T-helper 1 cell treated with Interleukin-12 subunit alpha and Interleukin-12 subunit beta and Interleukin-4 antibody, amounts not matched to agents 30 μg/mL and 1 μg/mL, for 36 hours (primary cell): ENCODE data around the gene MAB21L4.

Experiments
- H3K27ac Mint-ChIP-seq: one replicate; pipeline ENCODE4 v1.8.0; 2021; ENCODE audit warnings: mild to moderate bottlenecking, mixed read lengths
- H3K27me3 Mint-ChIP-seq: one replicate; pipeline ENCODE4 v1.8.0; 2021; ENCODE audit warnings: low read depth, mixed read lengths
- H3K36me3 Mint-ChIP-seq: one replicate; pipeline ENCODE4 v1.8.0; 2021; ENCODE audit warnings: low read depth, mixed read lengths
- H3K4me1 Mint-ChIP-seq: one replicate; pipeline ENCODE4 v1.8.0; 2021; ENCODE audit warnings: low read depth, mixed read lengths
- H3K4me3 Mint-ChIP-seq: one replicate; pipeline ENCODE4 v1.8.0; 2021; ENCODE audit warnings: mild to moderate bottlenecking, moderate library complexity, mixed read lengths
- H3K9me3 Mint-ChIP-seq: one replicate; pipeline ENCODE4 v1.8.0; 2021; ENCODE audit warnings: mixed read lengths

MAB21L4 gene

GRCh38 chr2:240928476-240929363, 32.8 kb upstream of the MAB21L4 start:
- no peaks in the 10 kb centered on the region for H3K36me3 Mint-ChIP-seq
- no peak overlapping the region for H3K27ac Mint-ChIP-seq
- H3K4me1 Mint-ChIP-seq = no peaks in the 10 kb centered on the region
- no peaks in the 10 kb centered on the region for H3K9me3 Mint-ChIP-seq
- no peak overlapping the region for H3K4me3 Mint-ChIP-seq
- H3K27me3 Mint-ChIP-seq = no peaks in the 10 kb centered on the region

- no peaks in the 10 kb centered on the region for H3K4me1 Mint-ChIP-seq
- no peaks in the 10 kb centered on the region for H3K36me3 Mint-ChIP-seq
- no peaks in the 10 kb centered on the region for H3K27me3 Mint-ChIP-seq
- H3K27ac Mint-ChIP-seq = no peak overlapping the region
- H3K4me3 Mint-ChIP-seq = no peak overlapping the region
- H3K9me3 Mint-ChIP-seq = no peaks in the 10 kb centered on the region
Measured at GRCh38 chr2:240927390-240927781, 31.4 kb upstream of the MAB21L4 start.

- H3K9me3 Mint-ChIP-seq = no peaks in the 10 kb centered on the region
- no peak overlapping the region for H3K27ac Mint-ChIP-seq
- H3K4me3 Mint-ChIP-seq = no peak overlapping the region
- H3K4me1 Mint-ChIP-seq = no peaks in the 10 kb centered on the region
- no peaks in the 10 kb centered on the region for H3K27me3 Mint-ChIP-seq
- no peaks in the 10 kb centered on the region for H3K36me3 Mint-ChIP-seq
Measured at GRCh38 chr2:240926516-240927389, 30.8 kb upstream of the MAB21L4 start.

- Mint-ChIP-seq H3K4me1 (no peaks in the 10 kb centered on the region), H3K27me3 (no peaks in the 10 kb centered on the region), H3K4me3 (no peak overlapping the region)
Measured at GRCh38 chr2:240925568-240926515, 29.9 kb upstream of the MAB21L4 start.

GRCh38 chr2:240925191-240925567, 29.2 kb upstream of the MAB21L4 start:
- no peak overlapping the region for H3K27ac Mint-ChIP-seq
- H3K36me3 Mint-ChIP-seq = no peaks in the 10 kb centered on the region
- no peaks in the 10 kb centered on the region for H3K27me3 Mint-ChIP-seq
- H3K4me3 Mint-ChIP-seq = no peak overlapping the region
- no peaks in the 10 kb centered on the region for H3K4me1 Mint-ChIP-seq
- no peaks in the 10 kb centered on the region for H3K9me3 Mint-ChIP-seq

More at GRCh38 chr2:240925568-240926515, 29.9 kb upstream of the MAB21L4 start:
- H3K9me3 Mint-ChIP-seq = no peaks in the 10 kb centered on the region
- no peak overlapping the region for H3K27ac Mint-ChIP-seq
- H3K36me3 Mint-ChIP-seq = no peaks in the 10 kb centered on the region

GRCh38 chr2:240922982-240923537, 27.1 kb upstream of the MAB21L4 start:
- no peaks in the 10 kb centered on the region for H3K36me3 Mint-ChIP-seq
- H3K27ac Mint-ChIP-seq = no peak overlapping the region
- no peaks in the 10 kb centered on the region for H3K9me3 Mint-ChIP-seq
- no peaks in the 10 kb centered on the region for H3K27me3 Mint-ChIP-seq
- H3K4me1 Mint-ChIP-seq = no peaks in the 10 kb centered on the region
- H3K4me3 Mint-ChIP-seq = no peak overlapping the region

GRCh38 chr2:240922245-240922981, 26.5 kb upstream of the MAB21L4 start:
- H3K27me3 Mint-ChIP-seq = no peaks in the 10 kb centered on the region
- H3K4me1 Mint-ChIP-seq = no peaks in the 10 kb centered on the region
- H3K36me3 Mint-ChIP-seq = no peaks in the 10 kb centered on the region
- H3K9me3 Mint-ChIP-seq = no peaks in the 10 kb centered on the region
- H3K4me3 Mint-ChIP-seq = no peak overlapping the region
- H3K27ac Mint-ChIP-seq = no peak overlapping the region

GRCh38 chr2:240921995-240922244, 26.0 kb upstream of the MAB21L4 start:
- no peaks in the 10 kb centered on the region for H3K36me3 Mint-ChIP-seq
- no peak overlapping the region for H3K4me3 Mint-ChIP-seq
- no peaks in the 10 kb centered on the region for H3K4me1 Mint-ChIP-seq
- H3K27me3 Mint-ChIP-seq = peaks cover 4% of the 10 kb centered on the region
- no peaks in the 10 kb centered on the region for H3K9me3 Mint-ChIP-seq
- no peak overlapping the region for H3K27ac Mint-ChIP-seq

- no peak overlapping the region for H3K4me3 Mint-ChIP-seq
- no peaks in the 10 kb centered on the region for H3K4me1 Mint-ChIP-seq
- no peaks in the 10 kb centered on the region for H3K9me3 Mint-ChIP-seq
- H3K27me3 Mint-ChIP-seq = peaks cover 4% of the 10 kb centered on the region
- no peaks in the 10 kb centered on the region for H3K36me3 Mint-ChIP-seq
- H3K27ac Mint-ChIP-seq = no peak overlapping the region
Measured at GRCh38 chr2:240921311-240921994, 25.5 kb upstream of the MAB21L4 start.

GRCh38 chr2:240920783-240921231, 24.9 kb upstream of the MAB21L4 start:
- Mint-ChIP-seq H3K27ac (no peak overlapping the region), H3K36me3 (no peaks in the 10 kb centered on the region), H3K4me1 (no peaks in the 10 kb centered on the region), H3K27me3 (peaks cover 4% of the 10 kb centered on the region), H3K4me3 (no peak overlapping the region), H3K9me3 (no peaks in the 10 kb centered on the region)

- H3K36me3 Mint-ChIP-seq = no peaks in the 10 kb centered on the region
- H3K4me1 Mint-ChIP-seq = no peaks in the 10 kb centered on the region
- no peak overlapping the region for H3K4me3 Mint-ChIP-seq
- H3K9me3 Mint-ChIP-seq = no peaks in the 10 kb centered on the region
- H3K27ac Mint-ChIP-seq = no peak overlapping the region
- peaks cover 10% of the 10 kb centered on the region for H3K27me3 Mint-ChIP-seq
Measured at GRCh38 chr2:240919786-240920782, 24.1 kb upstream of the MAB21L4 start.

GRCh38 chr2:240919161-240919781, 23.3 kb upstream of the MAB21L4 start:
- peaks cover 10% of the 10 kb centered on the region for H3K27me3 Mint-ChIP-seq
- no peaks in the 10 kb centered on the region for H3K9me3 Mint-ChIP-seq
- H3K36me3 Mint-ChIP-seq = no peaks in the 10 kb centered on the region
- H3K27ac Mint-ChIP-seq = no peak overlapping the region
- no peaks in the 10 kb centered on the region for H3K4me1 Mint-ChIP-seq
- no peak overlapping the region for H3K4me3 Mint-ChIP-seq
